ENCODE results near the gene SOX5.

- TF ChIP-seq POLR2A (IDR thresholded peaks at IDR 0.05; ENCODE audit: control extremely low read depth in 1 of 2, low read depth in 2 of 2, low read length in 2 of 2) (no peak), JUN (IDR thresholded peaks at IDR 0.05; ENCODE audit: low read depth, low read length) (no peak), CTCF (IDR thresholded peaks at IDR 0.05; ENCODE audit: control extremely low read depth in 1 of 3, insufficient read depth in 1 of 3, low read depth in 1 of 3, low read length in 3 of 3) (no peak), ATF3 (IDR thresholded peaks at IDR 0.05; ENCODE audit: insufficient read depth, low read depth, low read length) (no peak), TAF1 (IDR thresholded peaks at IDR 0.05; ENCODE audit: low read depth, low read length) (no peak), BRCA1 (IDR thresholded peaks at IDR 0.05; ENCODE audit: low read depth, low read length) (no peak), HDAC6 (IDR thresholded peaks at IDR 0.05; ENCODE audit: low read depth, low read length) (no peak), ATF2 (IDR thresholded peaks at IDR 0.05; ENCODE audit: low read length) (no peak), CBX8 (IDR thresholded peaks at IDR 0.05; ENCODE audit: borderline replicate concordance, low read depth, low read length) (no peak), EZH2 (IDR thresholded peaks at IDR 0.05; ENCODE audit: low read depth, low read length, severe bottlenecking) (no peak), BCL11A (IDR thresholded peaks at IDR 0.05; ENCODE audit: low read depth in 2 of 2, low read length in 2 of 2) (no peak), SP2 (IDR thresholded peaks at IDR 0.05; ENCODE audit: low read length) (no peak), BACH1 (IDR thresholded peaks at IDR 0.05; ENCODE audit: low read length) (no peak), CBX5 (IDR thresholded peaks at IDR 0.05; ENCODE audit: low read depth, low read length) (no peak)
Observed at GRCh38 chr12:23952071-23952470, 2.6 kb upstream of the SOX5 start.
